Tibial nerve (tissue), 4 donors: ENCODE data around the gene DMRTC1.
"Not testable (repeated sequence)": the region's sequence is repeated elsewhere in the genome, so short reads cannot be mapped to it uniquely, and the experiment has no call there.

Source experiments
- CTCF ChIP-seq, 5 experiments: fragments of 200-600 bp in 3 of 5; fragments of 450-650 bp in 2 of 5; sonication (generic) in 3 of 5; IDR thresholded peaks; one replicate each; pipeline ENCODE4 v1.5.1; 2016 to 2019; ENCODE audit warnings: antibody characterized with exemption in 5 of 5, mild to moderate bottlenecking in 3 of 5, moderate library complexity in 2 of 5
- EP300 ChIP-seq, 2 donors: sonication (generic); formaldehyde crosslinking; IDR thresholded peaks; one replicate each; pipeline ENCODE4 v1.6.1; 2017; ENCODE audit warnings: antibody characterized with exemption in 2 of 2, mild to moderate bottlenecking in 1 of 2
- POLR2A ChIP-seq, 2 donors: fragments of 450-650 bp; IDR thresholded peaks; one replicate each; pipeline ENCODE4 v1.6.1; 2017; ENCODE audit warnings: antibody characterized with exemption in 2 of 2, mild to moderate bottlenecking in 2 of 2, moderate library complexity in 2 of 2

DNA sequence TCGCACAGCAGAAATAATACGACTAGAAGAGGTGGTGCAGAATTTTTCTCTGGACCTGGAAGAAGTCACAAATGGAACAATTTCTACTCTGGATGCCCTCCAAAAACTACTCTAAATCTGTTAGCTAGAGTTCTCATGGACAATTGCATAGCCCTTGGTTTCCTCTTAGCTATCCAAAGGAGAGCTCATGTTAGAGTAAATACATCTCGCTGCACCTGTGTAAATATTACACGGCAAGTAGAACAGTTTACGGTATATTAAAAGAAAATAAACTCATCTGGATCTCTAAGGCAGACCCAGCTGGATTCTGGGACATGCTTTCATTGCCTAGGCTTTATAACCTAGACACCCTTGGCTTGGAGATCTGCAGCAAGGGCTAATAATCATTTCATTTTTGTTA is 28.2 kb upstream of the DMRTC1 start:
- not testable (repeated sequence) for TF ChIP-seq CTCF, POLR2A, EP300 (IDR thresholded peaks at IDR 0.05)
